HG03520 (cell line): ENCODE measurements around the gene NEU2.
"Not testable (repeated sequence)": the region's sequence is repeated elsewhere in the genome, so short reads cannot be mapped to it uniquely, and the experiment has no call there.

Experiments
- ATAC-seq: cut with Tn5 transposase; IDR thresholded peaks from one replicate; pipeline ENCODE4 v1.9.1; 2021; ENCODE audit warnings: mild to moderate bottlenecking, moderate library complexity; ENCODE audit not compliant: unreplicated experiment

The NEU2 gene

DNA sequence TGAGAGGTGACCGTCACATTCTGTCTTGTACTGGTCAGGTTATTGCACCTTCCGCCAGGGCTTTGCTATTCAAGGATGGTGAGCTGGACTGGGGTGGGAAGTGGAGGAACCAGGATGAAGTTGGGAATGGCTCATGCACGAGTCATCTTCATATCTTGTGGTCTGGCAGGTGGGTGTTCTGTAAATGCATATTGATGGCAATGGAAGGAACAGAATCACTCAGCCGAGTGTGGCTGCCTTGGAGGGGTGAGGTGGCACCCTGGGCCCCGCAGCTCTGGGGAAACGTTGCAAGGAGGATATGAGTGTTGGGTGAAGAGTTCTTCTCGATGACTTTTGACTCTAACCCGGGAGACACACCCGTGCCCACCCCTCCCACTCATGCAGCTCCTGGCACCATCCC lies 1.2 kb downstream of the NEU2 start:
- no peak for ATAC-seq

DNA sequence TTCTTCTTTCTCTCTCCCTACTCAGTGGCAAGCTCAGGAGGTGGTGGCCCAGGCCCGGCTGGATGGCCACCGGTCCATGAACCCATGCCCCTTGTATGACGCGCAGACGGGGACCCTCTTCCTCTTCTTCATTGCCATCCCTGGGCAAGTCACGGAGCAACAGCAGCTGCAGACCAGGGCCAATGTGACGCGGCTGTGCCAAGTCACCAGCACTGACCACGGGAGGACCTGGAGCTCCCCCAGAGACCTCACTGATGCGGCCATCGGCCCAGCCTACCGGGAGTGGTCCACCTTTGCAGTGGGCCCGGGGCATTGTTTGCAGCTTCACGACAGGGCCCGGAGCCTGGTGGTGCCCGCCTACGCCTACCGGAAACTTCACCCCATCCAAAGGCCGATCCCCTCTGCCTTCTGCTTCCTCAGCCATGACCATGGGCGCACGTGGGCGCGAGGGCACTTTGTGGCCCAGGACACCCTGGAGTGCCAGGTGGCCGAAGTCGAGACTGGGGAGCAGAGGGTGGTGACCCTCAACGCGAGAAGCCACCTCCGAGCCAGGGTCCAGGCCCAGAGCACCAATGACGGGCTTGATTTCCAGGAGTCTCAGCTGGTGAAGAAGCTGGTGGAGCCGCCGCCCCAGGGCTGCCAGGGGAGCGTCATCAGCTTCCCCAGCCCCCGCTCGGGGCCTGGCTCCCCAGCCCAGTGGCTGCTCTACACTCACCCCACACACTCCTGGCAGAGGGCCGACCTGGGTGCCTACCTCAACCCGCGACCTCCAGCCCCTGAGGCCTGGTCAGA lies 1.8 kb downstream of the NEU2 start:
- ATAC-seq, result no peak

DNA sequence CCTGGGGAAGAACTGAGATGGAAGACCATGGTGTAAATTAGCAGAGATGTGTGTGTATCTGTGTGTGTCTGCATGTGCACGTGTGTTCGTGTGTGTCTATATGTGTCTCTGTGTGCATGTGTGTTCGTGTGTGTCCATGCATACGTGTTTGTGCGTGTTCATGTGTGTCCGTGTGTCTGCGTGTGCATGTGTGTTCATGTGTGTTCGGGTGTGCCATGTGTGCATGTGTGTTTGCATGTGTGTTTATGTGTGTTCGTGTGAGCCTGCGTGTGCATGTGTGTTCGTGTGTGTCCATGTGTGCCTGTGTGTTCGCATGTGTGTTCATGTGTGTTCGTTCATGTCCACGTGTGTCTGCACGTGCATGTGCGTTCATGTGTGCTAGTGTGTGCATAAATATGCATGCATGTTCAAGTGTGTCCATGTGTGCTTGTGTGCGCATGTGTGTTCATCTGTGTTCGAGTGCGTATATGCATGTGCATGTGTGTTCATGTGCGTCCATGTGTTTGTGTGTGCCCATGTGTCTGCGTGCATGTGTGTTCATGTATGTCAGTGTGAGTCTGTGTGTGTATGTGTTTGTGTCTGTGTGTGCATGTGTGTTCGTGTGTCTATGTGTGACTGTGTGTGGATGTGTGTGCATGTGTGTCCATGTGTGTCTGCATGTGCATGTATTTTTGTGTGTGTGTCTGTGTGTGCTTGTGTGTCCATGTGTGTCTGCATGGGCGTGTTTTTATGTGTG lies 3.1 kb downstream of the NEU2 start:
- ATAC-seq, result no peak

DNA sequence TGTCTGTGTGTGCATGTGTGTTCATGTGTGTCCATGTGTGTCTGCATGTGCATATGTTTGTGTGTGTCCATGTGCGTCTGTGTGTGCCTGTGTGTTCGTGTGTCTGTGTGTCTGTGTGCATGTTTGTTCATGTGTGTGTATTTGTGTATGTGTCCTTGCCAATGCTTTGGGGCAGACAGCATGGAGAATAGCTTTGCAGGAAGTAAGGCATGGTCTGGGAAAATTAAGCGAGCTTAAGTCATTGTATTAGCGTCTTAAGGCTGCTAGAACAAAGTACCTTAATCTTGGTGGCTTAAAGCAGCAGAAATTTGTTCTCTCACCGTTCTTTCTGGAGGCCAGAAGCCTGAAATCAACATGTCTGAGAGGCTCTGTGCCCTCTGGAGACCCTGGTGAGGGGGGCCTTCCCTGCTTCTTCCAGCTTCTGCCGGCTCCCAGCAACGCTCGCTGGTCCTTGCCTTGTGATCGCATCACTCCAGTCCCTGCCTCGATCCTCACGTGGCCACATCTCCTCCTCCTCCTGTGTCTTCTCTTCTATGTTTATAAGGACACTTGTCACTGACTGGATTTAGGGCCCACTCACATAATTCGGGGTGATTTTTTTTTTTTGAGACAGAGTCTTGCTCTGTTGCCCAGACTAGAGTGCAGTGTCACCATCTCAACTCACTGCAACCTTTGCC lies 3.8 kb downstream of the NEU2 start:
- ATAC-seq, result no peak

DNA sequence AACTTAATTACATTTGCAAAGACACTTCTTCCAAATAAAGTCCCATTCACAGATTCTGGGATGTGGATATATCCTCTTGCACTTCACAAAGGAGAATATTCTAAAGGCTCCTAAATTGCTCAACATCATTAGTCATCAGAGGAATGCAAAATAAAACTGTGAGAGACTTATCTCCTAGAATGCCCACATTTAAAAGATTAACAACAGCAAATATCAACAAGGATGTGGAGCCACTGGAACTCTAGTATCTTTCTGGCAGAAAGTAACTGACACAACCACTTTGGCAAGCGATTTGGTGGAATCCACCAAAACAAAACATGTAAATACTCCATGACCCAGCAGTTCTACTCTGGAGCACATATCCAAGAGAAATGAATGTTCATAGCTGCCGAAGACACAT lies 4.6 kb downstream of the NEU2 start:
- ATAC-seq, result no peak

DNA sequence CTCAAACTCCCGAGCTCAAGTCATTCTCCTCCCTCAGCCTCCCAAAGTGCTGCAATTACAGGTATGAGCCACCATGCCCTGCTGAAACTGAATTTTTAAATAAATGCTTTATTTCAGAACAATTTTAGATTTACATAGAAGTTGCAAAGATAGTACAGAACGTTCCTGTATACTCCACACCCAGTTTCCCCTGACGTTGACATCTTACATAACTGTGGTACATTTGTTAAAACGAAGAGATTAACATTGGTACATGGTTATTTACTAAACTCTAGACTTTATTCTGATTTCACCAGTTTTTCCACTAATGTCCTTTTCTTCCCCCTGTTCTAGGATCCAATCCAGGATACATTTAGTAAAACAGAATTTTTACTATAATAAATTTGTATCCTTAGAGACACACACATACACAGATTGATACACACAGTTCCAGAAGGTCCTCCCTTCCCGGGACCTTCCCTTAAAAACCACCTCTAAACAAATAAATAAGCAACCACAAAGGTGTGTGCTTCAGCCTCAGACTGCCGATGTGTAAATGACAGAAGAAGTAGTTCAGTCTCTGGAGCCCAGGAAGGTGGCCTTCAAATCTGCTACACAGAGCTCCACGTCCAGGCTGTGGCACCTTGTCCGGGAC lies 6.9 kb downstream of the NEU2 start:
- ATAC-seq, result no peak

DNA sequence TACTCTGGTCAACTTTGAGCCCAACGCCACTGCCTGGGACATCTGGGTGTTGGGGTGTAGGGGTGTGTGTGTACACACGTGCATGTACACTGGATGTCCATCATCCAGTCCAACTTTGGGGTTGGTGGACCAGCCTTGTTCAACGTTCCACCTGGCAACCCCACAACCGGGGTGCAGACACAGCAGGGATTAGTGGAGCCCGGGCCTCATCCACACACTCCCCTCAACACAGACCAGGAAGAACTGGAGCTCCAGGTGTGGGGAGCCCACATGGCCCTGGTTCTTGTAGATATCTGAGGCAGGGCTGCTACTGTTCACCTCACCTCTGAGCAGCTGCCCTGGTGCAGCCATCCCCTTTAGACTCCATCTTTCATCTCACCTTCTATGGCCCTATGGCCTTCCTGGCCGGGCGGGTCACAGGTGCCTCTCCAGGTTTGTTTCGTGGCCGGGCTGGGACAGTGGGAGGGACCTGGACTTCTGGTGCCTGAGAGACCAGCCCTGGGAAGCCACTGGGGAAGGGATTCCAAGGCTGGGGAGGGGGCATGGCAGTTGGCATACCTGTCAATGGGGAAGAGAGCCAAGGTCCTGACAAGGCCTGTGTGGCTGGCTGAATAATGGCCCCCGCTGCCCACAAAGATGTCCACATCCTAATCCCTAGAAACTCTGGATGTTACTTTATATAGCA lies 7.5 kb downstream of the NEU2 start:
- no peak for ATAC-seq

DNA sequence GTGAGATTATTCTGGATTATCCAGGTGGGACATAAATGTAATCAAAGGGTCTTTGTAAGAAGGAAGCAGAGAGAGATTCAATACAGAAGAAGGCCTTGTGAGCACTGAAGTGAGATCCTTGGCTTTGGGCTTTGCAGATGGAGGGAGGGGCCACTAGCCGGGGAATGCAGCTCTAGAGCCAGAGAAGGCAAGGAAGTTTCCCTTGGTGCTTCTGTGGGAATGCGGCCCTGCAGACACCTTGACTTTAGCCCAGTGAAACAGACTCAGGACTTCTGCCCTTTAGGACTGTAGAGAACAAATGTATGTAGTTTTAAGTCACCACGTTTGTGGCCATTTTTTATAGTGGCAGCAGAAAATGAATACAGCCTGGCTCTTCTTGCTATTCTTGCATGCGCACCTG lies 8.1 kb downstream of the NEU2 start:
- no peak for ATAC-seq

DNA sequence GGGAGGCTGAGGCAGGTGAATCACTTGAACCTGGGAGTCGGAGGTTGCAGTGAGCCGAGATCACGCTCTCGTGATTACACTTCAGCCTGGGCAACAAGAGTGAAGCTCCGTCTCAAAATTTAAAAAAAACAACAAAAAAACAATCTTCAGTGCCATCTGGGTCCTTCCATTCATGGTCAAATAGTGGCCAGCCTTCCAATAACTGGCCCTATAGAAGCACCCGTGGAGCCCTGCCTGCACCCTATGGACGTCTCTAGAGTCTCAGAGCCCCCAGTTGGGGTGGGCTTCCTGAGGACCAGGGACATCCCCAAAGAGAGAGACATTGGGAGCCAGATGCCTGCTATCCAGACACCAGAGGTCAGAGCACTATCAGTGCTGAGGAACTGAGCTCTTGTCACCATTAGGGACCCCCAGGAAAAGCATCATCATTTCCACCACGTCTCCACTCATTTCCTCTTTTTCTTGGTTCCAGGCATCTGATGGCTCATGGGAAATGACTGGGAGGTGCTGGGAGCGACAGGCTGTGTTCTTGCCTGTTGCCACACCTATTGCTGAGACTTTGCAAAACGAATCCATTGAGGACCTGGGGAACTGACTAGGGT lies 9.4 kb downstream of the NEU2 start:
- ATAC-seq, result no peak

DNA sequence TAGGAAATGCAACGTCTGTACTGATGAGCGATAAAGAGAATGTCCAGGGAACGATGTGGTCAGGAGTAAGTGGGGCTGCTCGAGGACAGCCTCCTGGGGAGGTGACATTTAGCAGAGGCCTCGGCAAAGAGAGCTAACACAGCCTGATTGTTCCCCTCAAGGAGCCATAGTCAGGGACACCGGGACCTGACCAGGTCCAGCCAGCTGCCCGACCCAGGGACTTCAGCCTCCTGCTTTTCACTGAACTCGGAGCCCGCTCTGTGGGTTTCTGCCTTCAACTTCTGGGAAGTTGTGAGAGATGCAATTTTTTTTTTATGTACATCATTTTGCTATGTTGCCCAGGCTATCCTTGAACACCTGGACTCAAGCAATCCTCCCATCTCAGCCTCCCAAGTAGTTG lies 10.1 kb downstream of the NEU2 start:
- ATAC-seq, result no peak

DNA sequence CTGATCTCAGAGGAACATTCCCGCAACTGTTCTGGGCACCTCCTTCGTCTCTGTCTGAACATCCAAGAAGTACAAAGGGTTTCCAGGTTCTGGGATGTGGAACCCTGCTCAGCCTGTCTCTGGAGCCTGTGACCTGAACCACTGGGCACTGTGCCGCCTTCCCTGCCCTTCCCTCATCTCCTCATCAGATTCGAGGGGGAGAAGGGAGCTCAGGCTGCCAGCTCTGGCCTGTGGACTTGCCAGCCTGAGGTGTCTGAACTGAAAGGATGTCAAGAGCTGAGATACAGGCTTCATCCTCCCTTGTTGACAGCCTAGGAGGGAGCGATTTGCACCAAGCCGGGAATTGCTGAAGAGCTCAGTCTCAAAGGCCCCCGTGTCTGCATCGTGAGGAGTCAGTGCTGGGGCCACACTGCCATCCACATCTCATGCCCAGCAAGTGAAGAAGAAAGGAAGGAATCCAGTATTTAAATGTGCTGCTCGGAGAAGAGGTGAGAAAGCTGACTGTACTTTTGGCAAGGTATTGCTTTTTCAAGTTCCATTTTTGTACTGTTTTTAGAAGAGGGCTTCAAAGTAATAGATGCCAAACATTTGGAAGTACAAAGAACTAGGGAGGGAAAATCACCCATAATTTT lies 12.6 kb downstream of the NEU2 start:
- no peak for ATAC-seq

DNA sequence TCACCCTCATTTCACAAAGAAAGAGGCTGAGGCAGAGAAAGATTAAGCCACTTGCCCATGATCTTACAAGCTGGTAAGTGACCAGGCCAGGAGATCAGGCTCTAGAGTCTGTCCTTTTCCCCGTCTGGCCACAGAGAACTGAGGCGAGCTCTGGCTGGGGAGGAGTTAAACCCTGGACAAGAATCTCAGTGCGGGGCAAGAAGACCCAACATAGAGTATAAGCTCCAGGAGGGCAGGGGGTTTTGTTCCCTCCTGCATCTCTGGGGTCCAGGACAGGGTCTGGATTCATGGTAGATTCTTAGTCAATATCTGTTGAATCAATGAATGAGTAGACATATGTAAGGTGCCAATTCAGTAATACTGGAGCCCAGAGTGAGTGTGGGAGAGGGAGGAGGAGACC lies 14.7 kb downstream of the NEU2 start:
- ATAC-seq, result no peak

DNA sequence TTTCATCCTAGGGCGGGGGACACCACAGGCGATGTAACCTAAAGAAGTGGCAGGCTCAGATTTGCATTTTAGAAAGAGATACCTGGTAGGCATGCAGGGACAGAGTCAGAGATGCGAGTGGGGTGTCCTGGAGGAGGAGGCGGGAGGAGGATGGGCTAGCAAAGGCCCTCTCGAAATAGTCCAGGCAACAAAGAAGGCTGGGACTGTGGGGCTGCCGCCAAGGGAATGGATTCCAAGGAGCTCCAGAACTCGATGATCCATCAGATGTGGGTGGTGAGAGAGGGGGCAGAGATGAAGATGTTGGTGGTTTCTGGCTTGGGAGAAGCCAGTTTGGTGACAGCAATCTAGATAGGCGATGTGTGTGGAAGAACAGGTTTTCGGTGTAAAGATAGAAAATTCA lies 15.2 kb downstream of the NEU2 start:
- ATAC-seq, result no peak

DNA sequence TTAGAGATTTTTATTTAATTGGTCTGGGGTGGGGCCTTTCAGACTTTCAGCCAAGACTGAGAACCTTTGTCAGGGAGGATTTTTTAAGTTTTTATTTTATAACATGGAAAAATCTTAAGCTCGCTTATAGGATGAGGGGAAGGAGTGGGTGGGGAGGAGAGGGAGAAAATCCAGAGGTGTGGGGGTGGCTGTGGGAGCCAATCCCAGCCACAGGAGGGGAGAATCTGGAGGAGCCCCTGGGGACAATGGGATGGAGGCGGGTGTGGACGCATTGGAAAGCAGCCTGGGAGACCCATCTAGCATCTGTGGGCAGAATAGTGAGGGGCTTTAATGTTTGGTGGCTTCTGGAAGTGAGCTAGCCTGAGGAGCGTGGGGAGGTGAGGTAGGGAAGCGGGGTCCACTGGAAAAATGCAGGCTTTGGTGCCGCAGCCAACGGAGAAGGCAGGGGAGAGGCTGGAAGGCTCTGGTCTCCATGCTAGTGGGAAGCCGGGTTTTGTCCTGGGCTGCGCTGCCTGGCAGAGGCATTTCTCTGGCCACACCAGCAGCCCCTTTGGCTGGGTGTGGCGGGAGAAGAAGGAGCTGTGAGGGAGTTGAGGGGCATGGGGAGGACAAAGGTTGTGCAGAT lies 16.2 kb downstream of the NEU2 start:
- no peak for ATAC-seq

DNA sequence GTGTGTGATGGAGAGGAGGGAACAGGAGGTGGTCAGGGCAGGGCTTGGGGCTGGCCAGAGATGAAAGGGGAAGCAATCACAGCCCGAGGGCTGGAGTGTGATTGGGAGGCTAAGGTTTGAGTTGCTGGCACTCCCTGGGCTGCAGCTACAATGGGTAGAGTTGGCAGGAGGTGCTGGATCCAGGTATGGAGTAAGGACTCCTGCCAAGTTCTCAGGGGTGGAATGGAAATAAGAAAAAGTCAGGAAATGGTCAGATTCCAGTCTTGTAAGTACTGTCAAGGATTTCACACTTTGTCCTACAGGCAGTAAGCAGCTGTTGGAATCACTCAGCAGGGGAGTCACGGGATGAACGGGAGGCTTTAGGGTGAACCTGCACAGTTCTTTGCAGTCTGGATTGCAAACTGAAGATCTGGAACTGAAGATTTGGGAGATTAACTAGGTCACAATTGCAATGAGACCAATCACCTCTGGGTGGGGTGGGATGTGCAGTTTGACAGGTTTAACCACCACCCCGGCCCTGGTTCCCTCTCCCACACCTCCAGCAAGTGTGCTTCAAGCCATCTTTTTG lies 16.8 kb downstream of the NEU2 start:
- no peak for ATAC-seq

DNA sequence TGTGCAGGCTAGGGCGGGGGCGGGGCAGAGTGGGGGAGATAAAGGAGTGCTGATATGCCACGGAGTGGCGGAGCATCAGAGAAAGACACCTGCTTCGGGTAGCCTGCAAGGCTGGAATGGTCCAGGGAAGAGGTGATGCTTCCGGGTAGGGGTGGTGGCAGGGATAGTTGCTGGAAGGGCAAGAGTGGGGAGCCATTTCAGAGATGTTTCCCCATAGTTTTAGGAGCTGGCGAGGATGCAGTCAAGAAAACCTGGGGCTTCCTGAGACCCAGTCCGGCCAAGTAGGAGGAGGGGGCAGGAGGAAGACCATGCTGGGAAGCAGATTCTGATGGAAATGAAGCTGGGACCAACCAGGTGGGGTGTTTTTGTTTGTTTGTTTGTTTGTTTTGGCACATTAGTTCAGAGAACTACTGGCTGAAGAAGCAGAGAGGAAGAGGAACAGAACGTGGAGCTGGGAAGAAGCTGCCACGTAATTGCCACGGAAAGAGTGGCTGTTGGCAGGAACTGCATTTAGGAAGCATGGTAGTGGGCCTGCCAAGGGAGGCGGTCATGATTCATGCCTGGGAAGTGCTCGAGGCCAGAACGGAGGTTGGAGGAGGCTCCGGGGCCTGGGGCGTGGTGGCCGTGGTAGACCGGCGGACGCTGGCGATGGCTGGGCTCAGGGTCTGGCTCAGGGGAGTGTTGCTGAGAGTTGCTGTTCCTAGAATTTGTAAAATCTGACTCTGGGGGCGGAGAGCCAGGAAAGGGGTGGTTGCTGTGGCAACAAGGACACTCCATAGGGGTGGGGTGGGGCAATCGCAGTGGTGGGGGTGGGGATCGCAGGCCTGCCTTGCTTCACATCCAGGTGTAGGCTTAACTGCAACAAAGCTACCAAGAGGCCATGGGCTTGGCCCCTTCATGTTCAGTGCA lies 19.0 kb downstream of the NEU2 start:
- ATAC-seq, result no peak

DNA sequence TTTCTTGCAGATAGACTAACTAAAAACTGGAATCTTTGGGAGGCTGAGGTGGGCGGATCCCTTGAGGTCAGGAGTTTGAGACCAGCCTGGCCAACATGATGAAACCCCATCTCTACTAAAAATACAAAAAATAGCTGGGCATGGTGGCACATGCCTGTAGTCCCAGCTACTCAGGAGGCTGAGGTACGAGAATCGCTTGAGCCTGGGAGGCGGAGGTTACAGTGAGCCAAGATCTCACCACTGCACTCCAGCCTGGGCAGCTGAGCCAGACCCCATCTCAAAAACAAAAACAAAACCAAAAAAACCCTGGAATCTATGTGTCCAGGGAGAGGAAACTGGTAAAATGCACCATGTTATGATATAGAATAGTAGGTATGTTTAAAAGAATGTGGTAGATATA lies 20.0 kb downstream of the NEU2 start:
- ATAC-seq, result not testable (repeated sequence)
